Mononuclear cell (primary cell): ENCODE measurements around the gene TRAPPC2B. TPM values are rescaled to one million over a fixed set of nuclear protein-coding genes. Genes with fewer than 3 reads are reported as not detected.
"Not testable (repeated sequence)": the region's sequence is repeated elsewhere in the genome, so short reads cannot be mapped to it uniquely, and the experiment has no call there.

Experiments used
- H3K27me3 ChIP-seq: 2 replicates; pipeline ENCODE4 v1.6.0; 2011; ENCODE audit warnings: low read length, control low read depth; ENCODE audit not compliant: insufficient read depth
- H3K4me1 ChIP-seq: 2 replicates; pipeline ENCODE4 v1.5.1; 2011; ENCODE audit warnings: mild to moderate bottlenecking, low read length, control low read depth; ENCODE audit not compliant: insufficient read depth
- H3K4me3 ChIP-seq: 2 replicates; pipeline ENCODE4 v1.5.1; 2011; ENCODE audit warnings: mild to moderate bottlenecking, low read length, moderate library complexity
- H3K9me3 ChIP-seq: 2 replicates; pipeline ENCODE4 v1.5.1; 2011; ENCODE audit warnings: low read depth, mild to moderate bottlenecking, control low read depth, low read length
- total RNA-seq: library from RNA; depleted of rRNA; stranded (reverse); fragments of >200 nt; gene quantifications from one replicate; pipeline ENCODE4 v1.2.3, GENCODE V29; 2012

TRAPPC2B gene
- total RNA-seq, 1 donor = 10.9 TPM

DNA sequence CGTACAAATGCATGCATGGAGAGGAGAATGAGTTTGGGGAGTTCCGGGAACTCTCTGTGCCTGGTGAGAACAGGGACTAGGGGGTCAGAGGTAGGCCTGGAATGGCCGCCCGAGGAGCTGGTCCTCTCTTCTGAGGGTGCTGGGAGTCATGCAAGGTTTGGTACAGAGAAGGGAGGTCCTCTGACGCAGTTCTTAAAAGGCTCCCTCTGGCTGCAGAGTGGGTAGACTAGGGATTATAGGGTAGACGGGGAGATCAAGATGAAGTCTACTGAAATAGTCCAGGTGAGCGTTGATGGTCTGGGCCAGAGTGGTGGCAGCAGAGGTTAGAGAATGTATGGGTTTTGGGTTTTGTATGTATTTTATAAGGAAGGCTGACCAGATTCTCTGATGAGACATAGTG is 11.5 kb upstream of the TRAPPC2B start:
- Histone ChIP-seq H3K4me3 (peak overlapping the region; percentile 69), H3K4me1 (peaks cover 16% of the 10 kb centered on the region), H3K27me3 (no peaks in the 10 kb centered on the region), H3K9me3 (peaks cover 16% of the 10 kb centered on the region)

DNA sequence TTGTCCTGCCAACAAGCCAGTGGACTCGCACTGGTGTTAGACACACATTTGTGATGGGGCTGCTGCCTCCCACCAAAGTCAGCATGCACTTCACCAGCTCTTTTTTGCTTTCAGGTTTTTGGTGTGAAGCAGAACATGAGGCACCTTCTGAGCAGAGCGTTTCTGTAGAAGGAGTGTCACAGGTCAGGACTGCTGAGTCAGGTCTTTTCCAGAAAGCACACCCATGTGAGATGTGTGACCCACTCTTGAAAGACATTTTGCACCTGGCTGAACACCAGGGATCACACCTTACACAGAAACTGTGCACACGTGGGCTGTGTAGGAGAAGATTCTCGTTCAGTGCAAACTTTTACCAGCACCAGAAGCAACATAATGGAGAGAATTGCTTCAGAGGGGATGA is 7.4 kb upstream of the TRAPPC2B start:
- H3K4me1 ChIP-seq = peaks cover 13% of the 10 kb centered on the region
- no peak overlapping the region for H3K4me3 ChIP-seq
- H3K9me3 ChIP-seq = peaks cover 40% of the 10 kb centered on the region
- no peaks in the 10 kb centered on the region for H3K27me3 ChIP-seq

DNA sequence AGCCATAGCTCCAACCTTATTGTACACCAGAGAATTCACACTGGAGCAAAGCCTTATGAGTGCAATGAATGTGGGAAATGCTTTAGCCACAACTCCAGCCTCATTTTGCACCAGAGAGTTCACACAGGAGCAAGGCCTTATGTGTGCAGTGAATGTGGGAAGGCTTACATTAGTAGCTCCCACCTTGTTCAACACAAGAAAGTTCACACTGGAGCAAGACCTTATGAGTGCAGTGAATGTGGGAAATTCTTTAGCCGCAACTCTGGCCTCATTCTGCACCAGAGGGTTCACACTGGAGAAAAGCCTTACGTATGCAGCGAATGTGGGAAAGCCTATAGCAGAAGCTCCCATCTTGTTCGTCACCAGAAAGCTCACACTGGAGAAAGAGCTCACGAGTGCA is 5.9 kb upstream of the TRAPPC2B start:
- peaks cover 2% of the 10 kb centered on the region for H3K4me1 ChIP-seq
- no peaks in the 10 kb centered on the region for H3K27me3 ChIP-seq
- peaks cover 40% of the 10 kb centered on the region for H3K9me3 ChIP-seq
- no peak overlapping the region for H3K4me3 ChIP-seq

DNA sequence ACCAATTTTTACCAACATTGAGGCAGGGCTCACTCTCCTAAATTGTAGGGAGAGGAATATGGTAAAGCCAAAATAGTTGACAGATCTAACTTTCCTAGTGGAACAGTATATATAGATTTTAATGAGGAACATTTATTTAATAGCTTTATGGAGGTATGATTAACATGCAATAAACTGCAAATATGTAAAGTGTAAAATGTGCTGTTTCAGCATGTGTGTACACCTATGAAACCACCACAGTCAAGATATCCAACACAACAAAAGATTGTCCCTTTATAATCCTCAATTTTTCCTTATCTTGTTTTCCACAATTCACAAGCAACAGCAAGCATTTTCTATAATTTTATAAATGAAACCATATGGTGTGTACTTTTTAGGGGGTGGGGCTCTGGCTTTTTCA is 4.1 kb upstream of the TRAPPC2B start:
- peaks cover 40% of the 10 kb centered on the region for H3K9me3 ChIP-seq
- H3K4me3 ChIP-seq = no peak overlapping the region
- H3K27me3 ChIP-seq = no peaks in the 10 kb centered on the region
- peaks cover 11% of the 10 kb centered on the region for H3K4me1 ChIP-seq

DNA sequence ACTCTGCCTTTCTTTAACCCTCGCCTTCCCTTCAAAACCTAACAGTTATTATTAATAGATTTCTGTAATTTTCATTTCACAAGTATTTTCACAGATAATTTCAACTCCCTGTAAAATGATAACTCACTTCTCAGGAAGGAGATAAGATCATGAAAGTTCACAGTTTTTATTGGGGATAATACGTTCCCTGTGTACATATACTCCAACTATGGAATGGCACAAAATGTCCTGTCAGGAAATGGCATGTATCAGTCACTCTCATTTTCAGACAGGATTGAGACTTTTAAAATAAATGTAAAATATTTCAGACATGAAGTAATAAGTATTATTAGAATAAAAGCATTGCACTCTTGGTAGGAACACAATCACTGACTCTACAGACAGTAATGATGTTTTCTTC is 932 bp upstream of the TRAPPC2B start:
- Histone ChIP-seq H3K27me3 (no peaks in the 10 kb centered on the region), H3K9me3 (peaks cover 19% of the 10 kb centered on the region), H3K4me1 (peaks cover 14% of the 10 kb centered on the region), H3K4me3 (no peak overlapping the region)

DNA sequence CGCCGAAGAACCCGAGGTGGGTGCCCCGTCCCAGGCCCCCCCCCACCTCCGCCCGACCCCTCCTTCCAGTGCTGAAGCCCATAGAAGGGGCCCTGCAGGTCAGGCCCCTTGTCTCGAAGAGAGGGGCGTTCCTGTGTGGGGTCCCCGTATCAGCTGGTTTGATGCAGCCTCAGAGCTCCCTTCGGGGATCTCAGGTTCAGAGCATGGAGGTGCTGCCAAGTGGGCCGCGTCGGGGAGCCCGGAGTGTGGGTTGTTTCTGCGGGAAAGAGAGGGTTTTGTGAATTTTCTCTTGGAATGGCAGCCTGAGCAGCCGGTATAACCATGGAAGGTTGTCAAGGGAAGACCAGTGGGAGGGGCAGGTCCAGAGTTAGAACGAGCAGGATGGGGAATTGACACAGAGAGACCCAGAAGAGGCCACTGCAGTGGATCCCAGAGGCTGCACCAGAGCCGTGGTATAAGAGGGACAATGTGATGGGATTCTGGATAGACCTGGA is 384 bp downstream of the TRAPPC2B start:
- H3K9me3 ChIP-seq = peaks cover 10% of the 10 kb centered on the region
- peak overlapping the region; percentile 51 for H3K4me3 ChIP-seq

DNA sequence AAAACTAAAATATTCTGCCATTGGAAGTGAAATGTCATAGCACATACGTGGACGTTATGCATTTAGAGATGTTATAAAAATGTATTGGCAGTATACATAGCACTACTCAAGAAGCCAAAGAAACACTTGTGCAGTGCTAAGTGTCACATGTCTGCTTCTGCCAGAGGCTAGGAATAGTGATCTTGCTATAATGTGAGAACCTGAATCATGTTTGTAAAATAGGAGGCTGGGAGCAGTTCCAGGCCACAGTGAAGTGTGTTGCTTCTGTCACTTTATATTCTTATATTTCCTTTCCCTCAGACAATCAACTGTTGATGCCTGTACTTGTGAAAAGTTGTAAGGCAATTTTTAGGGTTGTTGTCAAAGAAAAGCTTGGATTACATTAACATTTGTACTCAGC is 3.4 kb downstream of the TRAPPC2B start:
- no peak overlapping the region for H3K4me3 ChIP-seq
- no peaks in the 10 kb centered on the region for H3K27me3 ChIP-seq
- H3K9me3 ChIP-seq = no peaks in the 10 kb centered on the region
- peaks cover 14% of the 10 kb centered on the region for H3K4me1 ChIP-seq

More for the DNA sequence above, 384 bp downstream of the TRAPPC2B start:
- H3K4me1 ChIP-seq = peaks cover 14% of the 10 kb centered on the region
- no peaks in the 10 kb centered on the region for H3K27me3 ChIP-seq

DNA sequence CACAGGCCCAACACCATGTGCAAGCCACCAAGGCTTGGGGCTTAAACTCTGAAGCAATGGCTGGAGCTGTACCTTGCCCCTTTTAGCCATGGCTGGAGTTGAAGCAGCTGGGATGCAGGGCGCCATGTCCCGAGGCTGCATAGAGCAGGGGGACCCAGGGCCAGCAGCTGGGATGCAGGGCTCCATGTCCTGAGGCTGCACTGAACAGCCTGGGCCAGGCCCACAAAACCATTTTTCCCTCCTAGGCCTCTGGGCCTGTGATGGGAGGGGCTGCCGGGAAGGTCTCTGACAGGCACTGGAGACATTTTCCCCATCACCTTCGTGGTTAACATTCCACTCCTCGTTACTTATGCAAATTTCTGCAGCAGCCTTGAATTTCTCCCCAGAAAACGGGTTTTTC is 10.8 kb downstream of the TRAPPC2B start:
- H3K4me3 ChIP-seq = no peak overlapping the region
- peaks cover 27% of the 10 kb centered on the region for H3K9me3 ChIP-seq
- no peaks in the 10 kb centered on the region for H3K27me3 ChIP-seq
- no peaks in the 10 kb centered on the region for H3K4me1 ChIP-seq

DNA sequence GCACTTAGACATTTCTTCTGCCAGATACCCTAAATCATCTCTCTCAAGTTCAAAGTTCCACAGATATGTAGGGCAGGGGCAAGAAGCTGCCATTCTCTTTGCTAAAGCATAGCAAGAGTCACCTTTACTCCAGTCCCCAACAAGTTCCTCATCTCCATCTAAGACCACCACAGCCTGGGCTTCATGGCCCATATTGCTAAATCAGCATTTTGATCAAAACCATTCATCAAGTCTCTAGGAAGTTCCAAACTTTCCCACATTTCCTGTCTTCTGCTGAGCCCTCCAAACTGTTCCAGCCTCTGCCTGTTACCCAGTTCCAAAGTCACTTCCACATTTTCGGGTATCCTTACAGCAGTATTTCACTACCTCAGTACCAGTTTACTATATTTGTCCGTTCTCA is 11.3 kb downstream of the TRAPPC2B start:
- not testable (repeated sequence) for H3K4me3 ChIP-seq, H3K27me3 ChIP-seq, H3K4me1 ChIP-seq
- H3K9me3 ChIP-seq = peaks cover 31% of the 10 kb centered on the region

DNA sequence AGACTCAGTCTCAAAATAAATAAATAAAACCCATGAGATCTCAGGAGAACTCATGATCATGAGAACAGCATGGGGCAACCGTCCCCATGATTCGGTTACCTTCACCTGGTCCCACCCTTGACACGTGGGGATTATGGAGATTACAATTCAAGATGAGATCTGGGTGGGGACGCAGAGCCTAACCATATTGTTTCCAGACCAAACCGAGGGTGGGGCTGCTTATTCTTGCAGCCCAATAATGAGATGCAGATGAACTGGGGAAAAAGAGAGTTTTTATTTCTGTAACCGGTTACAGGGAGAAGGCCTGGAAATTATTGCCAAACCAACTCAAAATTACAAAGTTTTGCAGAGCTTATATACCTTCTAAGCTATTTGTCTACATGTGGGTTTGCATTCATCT is 12.8 kb downstream of the TRAPPC2B start:
- H3K27me3 ChIP-seq = no peaks in the 10 kb centered on the region
- H3K4me3 ChIP-seq = no peak overlapping the region
- H3K9me3 ChIP-seq = peaks cover 32% of the 10 kb centered on the region
- no peaks in the 10 kb centered on the region for H3K4me1 ChIP-seq

DNA sequence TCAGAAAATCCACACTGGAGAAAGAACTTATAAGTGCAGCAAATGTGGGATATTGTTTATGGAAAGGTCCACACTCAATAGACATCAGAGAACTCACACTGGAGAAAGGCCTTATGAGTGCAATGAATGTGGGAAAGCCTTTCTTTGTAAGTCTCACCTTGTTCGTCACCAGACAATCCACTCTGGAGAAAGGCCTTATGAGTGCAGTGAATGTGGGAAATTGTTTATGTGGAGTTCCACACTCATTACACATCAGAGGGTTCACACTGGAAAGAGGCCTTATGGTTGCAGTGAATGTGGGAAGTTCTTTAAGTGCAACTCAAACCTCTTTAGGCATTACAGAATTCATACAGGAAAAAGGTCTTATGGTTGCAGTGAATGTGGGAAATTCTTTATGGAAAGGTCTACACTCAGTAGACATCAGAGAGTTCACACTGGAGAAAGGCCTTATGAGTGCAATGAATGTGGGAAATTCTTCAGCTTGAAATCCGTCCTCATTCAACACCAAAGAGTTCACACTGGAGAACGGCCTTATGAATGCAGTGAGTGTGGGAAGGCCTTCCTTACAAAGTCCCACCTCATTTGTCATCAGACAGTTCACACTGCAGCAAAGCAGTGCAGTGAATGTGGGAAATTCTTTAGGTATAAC is 14.3 kb downstream of the TRAPPC2B start:
- Histone ChIP-seq H3K4me3 (no peak overlapping the region), H3K4me1 (no peaks in the 10 kb centered on the region), H3K27me3 (no peaks in the 10 kb centered on the region), H3K9me3 (peaks cover 32% of the 10 kb centered on the region)

DNA sequence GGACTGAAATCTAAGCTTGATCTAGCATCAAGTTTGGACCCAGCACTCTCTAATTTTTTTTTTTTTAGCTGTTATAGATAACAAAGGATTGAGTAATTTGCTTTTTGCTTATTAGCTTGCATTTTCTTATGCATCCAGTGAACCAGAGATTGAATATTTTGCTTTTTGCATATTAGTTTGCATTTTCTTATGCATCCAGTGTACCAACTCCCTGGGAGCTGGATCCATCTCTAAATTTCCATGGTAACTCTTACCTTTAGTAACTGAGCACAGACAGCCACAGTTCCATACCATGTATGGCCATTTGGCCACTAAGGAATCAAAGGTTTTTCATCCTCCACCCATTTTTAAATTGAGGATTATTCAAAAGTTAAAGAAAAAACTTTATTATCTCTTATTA is 17.6 kb downstream of the TRAPPC2B start:
- H3K27me3 ChIP-seq = no peaks in the 10 kb centered on the region
- no peaks in the 10 kb centered on the region for H3K4me1 ChIP-seq
- peaks cover 32% of the 10 kb centered on the region for H3K9me3 ChIP-seq
- H3K4me3 ChIP-seq = no peak overlapping the region

DNA sequence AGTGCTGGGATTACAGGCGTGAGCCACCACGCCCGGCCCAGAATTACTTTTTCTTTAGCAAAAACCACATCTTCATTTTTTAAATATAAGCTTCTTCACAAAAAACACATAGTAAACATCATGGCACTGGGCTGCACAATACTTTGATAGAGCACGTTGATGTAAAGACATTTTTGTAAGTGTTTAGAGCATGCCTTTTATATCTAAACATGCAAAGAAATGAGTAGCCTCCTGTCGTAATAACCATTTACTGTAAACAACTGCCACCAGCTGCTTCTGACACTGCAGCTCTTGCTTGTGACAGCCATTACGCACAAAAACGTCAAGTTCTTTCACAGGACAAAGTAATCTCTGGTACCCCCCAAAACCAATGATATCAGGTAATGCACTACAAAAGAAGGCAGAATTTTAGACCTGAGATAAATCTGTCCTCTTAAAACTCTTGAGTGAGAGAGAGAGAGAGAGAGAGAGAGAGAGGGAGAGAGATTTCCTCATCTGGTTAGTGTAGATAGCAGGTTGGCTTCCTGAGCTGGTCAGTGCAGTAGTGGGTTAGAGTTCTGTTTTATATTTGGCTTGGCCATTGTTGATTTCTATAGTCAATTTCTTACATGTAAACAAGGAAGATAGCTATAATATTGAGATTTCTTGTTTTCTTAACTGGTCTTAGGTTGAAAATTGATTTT is 19.6 kb downstream of the TRAPPC2B start:
- Histone ChIP-seq H3K4me1 (no peaks in the 10 kb centered on the region), H3K27me3 (no peaks in the 10 kb centered on the region), H3K4me3 (no peak overlapping the region), H3K9me3 (peaks cover 18% of the 10 kb centered on the region)

DNA sequence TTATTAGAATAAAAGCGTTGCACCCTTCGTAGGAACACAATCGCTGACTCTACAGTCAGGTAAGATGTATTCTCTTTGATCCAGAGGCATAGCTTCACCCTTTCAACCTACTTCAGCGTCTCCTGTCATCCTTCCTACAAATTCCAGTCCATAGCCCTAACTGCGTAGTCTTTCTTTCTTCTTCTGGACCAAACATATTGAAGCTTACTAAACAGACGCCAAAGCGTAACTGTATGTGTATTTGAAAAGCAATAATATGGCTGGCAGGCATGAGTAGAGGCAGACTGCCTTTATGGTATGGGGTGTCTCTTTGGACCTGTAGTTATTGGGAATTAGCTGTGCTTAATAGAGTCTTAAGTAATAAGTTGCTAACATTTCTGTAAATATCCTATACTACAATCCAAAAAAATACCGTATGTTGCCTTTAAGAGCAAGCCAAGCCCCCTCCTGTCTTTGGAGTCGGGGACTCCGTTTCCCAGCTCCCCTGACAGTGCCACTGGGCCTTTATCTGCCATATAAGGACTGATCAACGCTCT is 25.9 kb downstream of the TRAPPC2B start:
- Histone ChIP-seq H3K27me3 (no peaks in the 10 kb centered on the region), H3K4me1 (peaks cover 18% of the 10 kb centered on the region), H3K4me3 (peak overlapping the region; percentile 68), H3K9me3 (no peaks in the 10 kb centered on the region)

DNA sequence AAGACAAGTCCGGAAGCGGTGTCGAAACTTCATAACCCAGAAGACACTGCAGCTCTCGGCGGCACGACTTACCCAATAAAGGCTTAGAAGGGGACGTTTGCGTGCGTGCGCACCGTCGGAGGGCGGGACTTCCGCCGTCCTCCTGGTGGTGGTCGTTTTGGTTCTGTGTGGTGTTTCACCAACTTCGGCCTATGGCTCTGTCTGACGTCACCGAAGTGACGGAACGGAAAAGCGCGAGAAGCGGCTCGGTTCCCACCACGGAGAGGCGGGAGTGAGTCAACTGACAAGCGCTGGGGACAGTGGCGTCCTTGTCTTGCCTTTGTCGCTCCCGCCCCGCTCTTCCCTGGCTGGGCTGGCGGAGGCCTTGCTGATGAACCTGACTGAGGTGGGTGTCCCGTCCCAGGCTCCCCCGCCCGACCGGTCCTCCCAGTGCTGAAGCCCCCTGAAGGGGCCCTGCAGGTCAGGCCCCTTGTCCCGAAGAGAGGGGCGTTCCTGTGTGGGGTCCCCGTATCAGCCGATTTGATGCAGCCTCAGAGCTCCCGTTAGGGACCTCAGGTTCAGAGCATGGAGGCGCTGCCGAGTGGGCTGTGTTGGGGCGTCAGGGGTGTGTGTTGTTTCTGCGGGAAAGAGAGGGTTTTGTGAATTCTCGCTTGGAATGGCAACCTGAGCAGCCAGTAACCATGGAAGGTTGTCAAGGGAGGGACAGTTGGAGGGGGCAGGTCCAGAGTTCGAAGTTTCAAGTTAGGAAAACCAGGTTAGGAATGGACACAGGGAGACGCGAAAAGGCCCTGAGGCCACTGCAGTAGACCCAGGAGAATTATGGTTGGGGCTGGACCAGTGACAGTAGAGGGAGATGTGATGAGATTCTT is 26.6 kb downstream of the TRAPPC2B start, which contains the start of gene ZNF548:
Gene ZNF548 (plus strand): TSS at position 125 of the 869 bp plus-strand sequence. CDS start 246 bp downstream, at position 371.
- H3K4me3 ChIP-seq = peak within 1 kb of the TSS; percentile 68
- no peaks in the 10 kb centered on the region for H3K9me3 ChIP-seq
- H3K4me1 ChIP-seq = peaks cover 18% of the 10 kb centered on the region
- H3K27me3 ChIP-seq = no peaks in the 10 kb centered on the region
